ENCODE data around the gene TRPC4AP.

GRCh38 chr20:35030136-35030535 lies 62.5 kb downstream of the TRPC4AP start:
- TF ChIP-seq CTCF (IDR thresholded peaks at IDR 0.05) (no peak), RAD21 (conservative IDR thresholded peaks at IDR 0.05 in 1 of 2, IDR thresholded peaks at IDR 0.05 in 1 of 2) (no peak), HDAC2 (IDR thresholded peaks at IDR 0.05) (no peak), POLR2A (IDR thresholded peaks at IDR 0.05; ENCODE audit: low read length) (no peak)
